CD4-positive, alpha-beta T cell (primary cell): ENCODE data around the gene CCL2. TPM values are rescaled to one million over a fixed set of nuclear protein-coding genes. Genes with fewer than 3 reads are reported as not detected.

ENCODE experiments used
- ATAC-seq: fragments of 200-7000 bp; cut with Tn5 transposase; one replicate; pipeline ENCODE4 v1.10.0; 2022; ENCODE audit warnings: mild to moderate bottlenecking; ENCODE audit not compliant: poor library complexity
- CTCF ChIA-PET: fragments of 350-600 bp; sonication (Branson Sonifier 250); formaldehyde crosslinking; loops from one replicate; lab custom pipeline; 2021; ENCODE audit warnings: antibody characterized with exemption, inconsistent platforms; lab: Charles Lee
- POLR2A ChIA-PET: fragments of 350-600 bp; sonication (Branson Sonifier 250); formaldehyde crosslinking; loops from one replicate; lab custom pipeline; 2021; ENCODE audit warnings: antibody characterized with exemption, inconsistent platforms; lab: Charles Lee
- DNase-seq, 14 experiments: peaks; one replicate each; pipeline ENCODE4 v3.0.0-alpha.2; 2013 to 2020; ENCODE audit warnings: mixed read lengths in 2 of 14
- H3K27ac ChIP-seq, 2 donors: one replicate each; pipeline versions ENCODE4 v1.5.1 to v1.7.0; 2013; ENCODE audit warnings: low read length in 2 of 2, low read depth in 1 of 2, mild to moderate bottlenecking in 1 of 2
- H3K27me3 ChIP-seq, 2 experiments: 1 replicate in 1 of 2; 2 replicates in 1 of 2; pipeline versions ENCODE4 v1.6.1 to v1.7.0; 2013; ENCODE audit warnings: low read length in 2 of 2, control low read depth in 1 of 2, mild to moderate bottlenecking in 1 of 2, moderate library complexity in 1 of 2; ENCODE audit not compliant: insufficient read depth in 2 of 2, control insufficient read depth in 1 of 2
- H3K36me3 ChIP-seq: one replicate; pipeline ENCODE4 v1.6.1; 2013; ENCODE audit warnings: low read length, control low read depth; ENCODE audit not compliant: insufficient read depth
- H3K4me1 ChIP-seq: one replicate; pipeline ENCODE4 v1.6.1; 2013; ENCODE audit warnings: low read length, control low read depth; ENCODE audit not compliant: insufficient read depth
- H3K4me3 ChIP-seq: one replicate; pipeline ENCODE4 v1.5.1; 2013; ENCODE audit warnings: mild to moderate bottlenecking, low read length, moderate library complexity
- H3K9me3 ChIP-seq, 2 experiments: 1 replicate in 1 of 2; 2 replicates in 1 of 2; pipeline versions ENCODE4 v1.6.1 to v1.7.0; 2013; ENCODE audit warnings: low read length in 2 of 2, mild to moderate bottlenecking in 2 of 2, control low read depth in 1 of 2, moderate library complexity in 1 of 2; ENCODE audit not compliant: control insufficient read depth in 1 of 2, insufficient read depth in 1 of 2
- H3K27ac Mint-ChIP-seq: one replicate; pipeline ENCODE4 v1.8.0; 2020; ENCODE audit warnings: mixed read lengths
- H3K27me3 Mint-ChIP-seq: one replicate; pipeline ENCODE4 v1.8.0; 2021; ENCODE audit warnings: mixed read lengths
- H3K36me3 Mint-ChIP-seq: one replicate; pipeline ENCODE4 v1.8.0; 2021; ENCODE audit warnings: low read depth, mixed read lengths
- H3K4me1 Mint-ChIP-seq: one replicate; pipeline ENCODE4 v1.8.0; 2021; ENCODE audit warnings: low read depth, mixed read lengths
- H3K4me3 Mint-ChIP-seq: one replicate; pipeline ENCODE4 v1.8.0; 2020; ENCODE audit warnings: mild to moderate bottlenecking, mixed read lengths
- H3K9me3 Mint-ChIP-seq: one replicate; pipeline ENCODE4 v1.8.0; 2020; ENCODE audit warnings: mixed read lengths
- CTCF ChIP-seq: fragments of 200-600 bp; IDR thresholded peaks from one replicate; pipeline ENCODE4 v1.8.0; 2022; ENCODE audit warnings: antibody characterized with exemption, mild to moderate bottlenecking
- intact Hi-C, 2 experiments: fragments of 100-400 bp; cut with DNase I in 1 of 2; cut with micrococcal nuclease in 1 of 2; formaldehyde crosslinking; loops; one replicate each; pipeline versions ENCODE4 v1.15.1 to v1.9.0; 2023 to 2025; cut with DNase I, micrococcal nuclease
- total RNA-seq, 174 experiments: library from RNA in 2 of 174; stranded (reverse) in 2 of 174; gene quantifications; one replicate each; pipeline ENCODE4 v1.2.3 and lab custom pipeline; 2021 to 2026

CCL2 gene
- total RNA-seq, 2 experiments from 2014 or later, result not detected

GRCh38 chr17:34260861-34261260 lies 5.8 kb downstream of the CCL2 start:
- DNase-seq (no peak), ATAC-seq (no peak)
- intact Hi-C loops, result no loop called here
- no peaks in the 10 kb centered on the region for H3K9me3 Mint-ChIP-seq
- ChIA-PET CTCF (no interaction called here), POLR2A (no interaction called here)
- no peak for TF ChIP-seq CTCF
- no peak overlapping the region for H3K4me3 ChIP-seq
- H3K4me3 Mint-ChIP-seq, result no peak overlapping the region
- H3K9me3 ChIP-seq, result no peaks in the 10 kb centered on the region
- H3K4me1 Mint-ChIP-seq, result no peaks in the 10 kb centered on the region
- H3K36me3 ChIP-seq, result no peaks in the 10 kb centered on the region
- H3K27ac ChIP-seq, result no peak overlapping the region
- H3K27me3 Mint-ChIP-seq, result peaks cover 44% of the 10 kb centered on the region
- H3K27me3 ChIP-seq, result peaks cover 2 to 19% of the 10 kb centered on the region in 2 experiments
- no peaks in the 10 kb centered on the region for H3K4me1 ChIP-seq
- H3K27ac Mint-ChIP-seq, result no peak overlapping the region
- H3K36me3 Mint-ChIP-seq, result no peaks in the 10 kb centered on the region

- ChIA-PET CTCF (no interaction called here), POLR2A (no interaction called here)
- Histone ChIP-seq H3K36me3 (no peaks in the 10 kb centered on the region), H3K4me1 (no peaks in the 10 kb centered on the region), H3K9me3 (no peaks in the 10 kb centered on the region), H3K4me3 (no peak overlapping the region), H3K27me3 (peaks cover 2 to 17% of the 10 kb centered on the region in 2 experiments), H3K27ac (no peak overlapping the region)
- intact Hi-C loops, result no loop called here
- H3K36me3 Mint-ChIP-seq, result no peaks in the 10 kb centered on the region
- peaks cover 43% of the 10 kb centered on the region for H3K27me3 Mint-ChIP-seq
- H3K4me1 Mint-ChIP-seq, result no peaks in the 10 kb centered on the region
- H3K4me3 Mint-ChIP-seq, result no peak overlapping the region
- H3K9me3 Mint-ChIP-seq, result no peaks in the 10 kb centered on the region
- ATAC-seq (no peak), DNase-seq (no peak)
- no peak overlapping the region for H3K27ac Mint-ChIP-seq
- no peak for TF ChIP-seq CTCF
Observed at GRCh38 chr17:34261568-34262337, 6.7 kb downstream of the CCL2 start.

- H3K36me3 Mint-ChIP-seq, result no peaks in the 10 kb centered on the region
- ChIA-PET POLR2A (no interaction called here), CTCF (interaction anchor here (1.2 kb wide), 1 partner anchor 10 kb away, joined by 4 read pairs; no protein-coding TSS in a partner anchor)
- H3K36me3 ChIP-seq, result no peaks in the 10 kb centered on the region
- no peak for TF ChIP-seq CTCF
- H3K4me1 ChIP-seq, result no peaks in the 10 kb centered on the region
- peaks cover 44% of the 10 kb centered on the region for H3K27me3 Mint-ChIP-seq
- no peaks in the 10 kb centered on the region for H3K9me3 ChIP-seq
- H3K27ac ChIP-seq, result no peak overlapping the region
- H3K4me1 Mint-ChIP-seq, result no peaks in the 10 kb centered on the region
- no peak for DNase-seq
- peaks cover 5 to 17% of the 10 kb centered on the region in 2 experiments for H3K27me3 ChIP-seq
- no peak overlapping the region for H3K27ac Mint-ChIP-seq
- intact Hi-C loops, result no loop called here
- ATAC-seq, result no peak
- no peak overlapping the region for H3K4me3 Mint-ChIP-seq
- no peak overlapping the region for H3K4me3 ChIP-seq
- H3K9me3 Mint-ChIP-seq, result no peaks in the 10 kb centered on the region
Observed at GRCh38 chr17:34265711-34266110, 10.6 kb downstream of the CCL2 start.
